GM03348 (cell line): ENCODE results near the gene ARSH.
A peak's percentile ranks its signal among the peaks of the same experiment; 100 is the strongest.
"Not testable (repeated sequence)": the region's sequence is repeated elsewhere in the genome, so short reads cannot be mapped to it uniquely, and the experiment has no call there.

ENCODE experiments used
- DNase-seq: peaks from one replicate; pipeline ENCODE4 v3.0.0; 2012; ENCODE audit warnings: low spot score

Gene ARSH

GRCh38 chrX:3006495-3006894, at the start of gene ARSH:
Gene ARSH (plus strand): TSS chrX:3006546. CDS start chrX:3006613, 67 bp downstream.
- DNase-seq: no peak

GRCh38 chrX:2958199-2958598, 48.1 kb upstream of the ARSH start:
- no peak for DNase-seq

GRCh38 chrX:2960861-2961515, 45.4 kb upstream of the ARSH start:
- DNase-seq: no peak

- no peak for DNase-seq
Observed at GRCh38 chrX:2962381-2962780, 44.0 kb upstream of the ARSH start.

- DNase-seq: not testable (repeated sequence)
Observed at GRCh38 chrX:2963449-2963848, 42.9 kb upstream of the ARSH start.

GRCh38 chrX:2963992-2964794, 42.2 kb upstream of the ARSH start:
- not testable (repeated sequence) for DNase-seq

GRCh38 chrX:2965965-2966364, 40.4 kb upstream of the ARSH start:
- DNase-seq: no peak

GRCh38 chrX:2967012-2967411, 39.3 kb upstream of the ARSH start:
- DNase-seq: no peak

GRCh38 chrX:2967584-2967983, 38.8 kb upstream of the ARSH start:
- DNase-seq: no peak

- DNase-seq: peak; percentile 40
Observed at GRCh38 chrX:2967998-2968909, 38.1 kb upstream of the ARSH start.

- no peak for DNase-seq
Observed at GRCh38 chrX:2969021-2969420, 37.3 kb upstream of the ARSH start.

GRCh38 chrX:2972391-2972790, 34.0 kb upstream of the ARSH start:
- no peak for DNase-seq

- no peak for DNase-seq
Observed at GRCh38 chrX:2974961-2975360, 31.4 kb upstream of the ARSH start.

GRCh38 chrX:2978639-2979038, 27.7 kb upstream of the ARSH start:
- not testable (repeated sequence) for DNase-seq

- no peak for DNase-seq
Observed at GRCh38 chrX:2984342-2984741, 22.0 kb upstream of the ARSH start.

GRCh38 chrX:2989565-2989964, 16.8 kb upstream of the ARSH start:
- no peak for DNase-seq

- DNase-seq: no peak
Observed at GRCh38 chrX:3010532-3010931, 4.2 kb downstream of the ARSH start.

- DNase-seq: no peak
Observed at GRCh38 chrX:3017492-3017891, 11.1 kb downstream of the ARSH start.

- no peak for DNase-seq
Observed at GRCh38 chrX:3024176-3024575, 17.8 kb downstream of the ARSH start.

- DNase-seq: no peak
Observed at GRCh38 chrX:3026074-3026815, 19.9 kb downstream of the ARSH start.

GRCh38 chrX:3029129-3029528, 22.8 kb downstream of the ARSH start:
- DNase-seq: no peak

GRCh38 chrX:3037218-3037617, 30.9 kb downstream of the ARSH start:
- no peak for DNase-seq
